ENCODE results near the gene SSR3. TPM values are rescaled to one million over a fixed set of nuclear protein-coding genes. Genes with fewer than 3 reads are reported as not detected.
"Not testable (repeated sequence)": the region's sequence is repeated elsewhere in the genome, so short reads cannot be mapped to it uniquely, and the experiment has no call there.

The SSR3 gene
- total and polyA plus RNA-seq, 2 of the 8 experiments (the other 6 are each of a cell fraction or from before 2014, with no cell fraction given), result 92.7 to 208 TPM

- H2AK5ac ChIP-seq (ENCODE audit: low read depth, low read length); H3K4me1 ChIP-seq (replicated peaks in 1 of 4; ENCODE audit: control insufficient read depth in 3 of 4, insufficient read depth in 4 of 4, low read length in 3 of 4); POLR2A ChIA-PET (ENCODE audit: partially characterized antibody); H3K27me3 ChIP-seq (replicated peaks in 1 of 4; ENCODE audit: control insufficient read depth in 3 of 4, extremely low read depth in 1 of 4, insufficient read depth in 3 of 4, low read length in 3 of 4); H3K9me3 ChIP-seq (ENCODE audit: insufficient read depth in 2 of 2, low read depth in 1 of 2, low read length in 1 of 2); H3K27ac ChIP-seq (ENCODE audit: low read depth, low read length); H3K56ac ChIP-seq (replicated peaks; ENCODE audit: insufficient read length, low read depth, low read length); H3K4me2 ChIP-seq (ENCODE audit: insufficient read depth in 1 of 2, low read depth in 2 of 2, low read length in 2 of 2); H2BK15ac ChIP-seq (ENCODE audit: low read length); FAIRE-seq; H3K18ac ChIP-seq (ENCODE audit: extremely low read depth, low read length); H3K23me2 ChIP-seq (ENCODE audit: low read depth, low read length); H4K91ac ChIP-seq (replicated peaks; ENCODE audit: insufficient read length, low read length); H2BK20ac ChIP-seq (ENCODE audit: low read length); H3K4ac ChIP-seq (replicated peaks; ENCODE audit: insufficient read length, low read depth, low read length); H3K14ac ChIP-seq (ENCODE audit: insufficient read length); H2BK120ac ChIP-seq (replicated peaks; ENCODE audit: low read depth, low read length); DNase-seq (ENCODE audit: low read depth in 1 of 2, low spot score in 2 of 2); H4K20me1 ChIP-seq (replicated peaks in 1 of 2; ENCODE audit: control insufficient read depth in 1 of 2, insufficient read depth in 2 of 2, low read length in 2 of 2); H2BK5ac ChIP-seq (ENCODE audit: low read depth, low read length); H4K5ac ChIP-seq (ENCODE audit: insufficient read length, low read depth, low read length); H3K9ac ChIP-seq (replicated peaks in 1 of 4; ENCODE audit: extremely low read depth in 1 of 4, low read depth in 3 of 4, low read length in 3 of 4); H3K23ac ChIP-seq (ENCODE audit: insufficient read length); H3K36me3 ChIP-seq (ENCODE audit: control insufficient read depth in 2 of 4, insufficient read depth in 4 of 4, low read length in 3 of 4); H4K8ac ChIP-seq (ENCODE audit: extremely low read depth, insufficient read depth, low read length); CTCF ChIA-PET (ENCODE audit: partially characterized antibody); H3K4me3 ChIP-seq (ENCODE audit: extremely low read depth in 1 of 4, insufficient read depth in 2 of 4, low read depth in 3 of 4, low read length in 4 of 4); H3K79me2 ChIP-seq (ENCODE audit: control insufficient read depth in 1 of 2, insufficient read depth in 2 of 2, low read length in 2 of 2); H3K79me1 ChIP-seq (ENCODE audit: low read depth, low read length); H2BK12ac ChIP-seq (ENCODE audit: low read depth, low read length): not testable (repeated sequence)
- H2AFZ ChIP-seq (ENCODE audit: low read length), result peak overlapping the region; percentile 49; the same call in 1 of the 2 replicates
- 98% methylated on average over 4 of the region's 4 CpGs; no CpG with 5 or more reads in 1 of the 2 experiments for WGBS, 2 experiments (ENCODE audit: extremely low coverage in 1 of 2, insufficient coverage in 1 of 2, insufficient read length in 1 of 2, insufficient replicate concordance in 2 of 2, low coverage in 1 of 2, low lambda C conversion rate in 2 of 2, missing lambda C conversion rate in 1 of 2)
These were observed 15.0 kb upstream of the SSR3 start for GRCh38 chr3:156569881-156570280.

GRCh38 chr3:156569016-156569415 lies 14.1 kb upstream of the SSR3 start:
- not testable (repeated sequence) for H3K27ac ChIP-seq (ENCODE audit: low read depth, low read length)
- POLR2A ChIA-PET (ENCODE audit: partially characterized antibody), result interaction anchor here (0.9 kb wide), 1 partner anchor 13 kb away, joined by 3 read pairs; the partner anchor contains the start of gene SSR3

More at GRCh38 chr3:156569016-156569415, 14.1 kb upstream of the SSR3 start:
- not testable (repeated sequence) for H3K4me3 ChIP-seq (ENCODE audit: extremely low read depth in 1 of 4, insufficient read depth in 2 of 4, low read depth in 3 of 4, low read length in 4 of 4); H2BK20ac ChIP-seq (ENCODE audit: low read length); H2BK5ac ChIP-seq (ENCODE audit: low read depth, low read length); H4K91ac ChIP-seq (replicated peaks; ENCODE audit: insufficient read length, low read length); H3K18ac ChIP-seq (ENCODE audit: extremely low read depth, low read length); H4K20me1 ChIP-seq (replicated peaks in 1 of 2; ENCODE audit: control insufficient read depth in 1 of 2, insufficient read depth in 2 of 2, low read length in 2 of 2); DNase-seq (ENCODE audit: low read depth in 1 of 2, low spot score in 2 of 2); H3K23me2 ChIP-seq (ENCODE audit: low read depth, low read length); H2AK5ac ChIP-seq (ENCODE audit: low read depth, low read length); H4K8ac ChIP-seq (ENCODE audit: extremely low read depth, insufficient read depth, low read length); H3K27me3 ChIP-seq (replicated peaks in 1 of 4; ENCODE audit: control insufficient read depth in 3 of 4, extremely low read depth in 1 of 4, insufficient read depth in 3 of 4, low read length in 3 of 4); H3K9ac ChIP-seq (replicated peaks in 1 of 4; ENCODE audit: extremely low read depth in 1 of 4, low read depth in 3 of 4, low read length in 3 of 4); H2BK12ac ChIP-seq (ENCODE audit: low read depth, low read length); FAIRE-seq; H3K79me1 ChIP-seq (ENCODE audit: low read depth, low read length); H3K14ac ChIP-seq (ENCODE audit: insufficient read length); H3K56ac ChIP-seq (replicated peaks; ENCODE audit: insufficient read length, low read depth, low read length); H3K79me2 ChIP-seq (ENCODE audit: control insufficient read depth in 1 of 2, insufficient read depth in 2 of 2, low read length in 2 of 2); H3K36me3 ChIP-seq (ENCODE audit: control insufficient read depth in 2 of 4, insufficient read depth in 4 of 4, low read length in 3 of 4); H2BK120ac ChIP-seq (replicated peaks; ENCODE audit: low read depth, low read length); H2BK15ac ChIP-seq (ENCODE audit: low read length); H2AFZ ChIP-seq (ENCODE audit: low read length); H3K9me3 ChIP-seq (ENCODE audit: insufficient read depth in 2 of 2, low read depth in 1 of 2, low read length in 1 of 2); H3K4ac ChIP-seq (replicated peaks; ENCODE audit: insufficient read length, low read depth, low read length); H3K4me2 ChIP-seq (ENCODE audit: insufficient read depth in 1 of 2, low read depth in 2 of 2, low read length in 2 of 2); H3K4me1 ChIP-seq (replicated peaks in 1 of 4; ENCODE audit: control insufficient read depth in 3 of 4, insufficient read depth in 4 of 4, low read length in 3 of 4); H3K23ac ChIP-seq (ENCODE audit: insufficient read length); H4K5ac ChIP-seq (ENCODE audit: insufficient read length, low read depth, low read length)
- CTCF ChIA-PET (ENCODE audit: partially characterized antibody), result interaction anchor here (0.6 kb wide), 1 partner anchor 28 kb away, joined by 3 read pairs; no protein-coding TSS in a partner anchor
- WGBS, 2 experiments (ENCODE audit: extremely low coverage in 1 of 2, insufficient coverage in 1 of 2, insufficient read length in 1 of 2, insufficient replicate concordance in 2 of 2, low coverage in 1 of 2, low lambda C conversion rate in 2 of 2, missing lambda C conversion rate in 1 of 2), result 91% methylated on average over 8 of the region's 8 CpGs; no CpG with 5 or more reads in 1 of the 2 experiments
